A673 (cell line): Measurements from ENCODE around the gene MRPS23.

ENCODE experiments used
- CTCF ChIP-seq: fragments of 300-800, 200-600 bp; sonication (generic); conservative IDR thresholded peaks from 2 replicates; pipeline ENCODE4 v1.5.1; 2017; ENCODE audit warnings: low read depth, mild to moderate bottlenecking, antibody characterized with exemption, low read length, moderate library complexity, mixed read lengths
- EZH2 ChIP-seq: fragments of 200-600 bp; sonication (generic); IDR thresholded peaks from 2 replicates; pipeline ENCODE4 v1.6.1; 2017; ENCODE audit warnings: borderline replicate concordance, low read depth, mild to moderate bottlenecking, mixed read lengths, antibody characterized with exemption, low read length; ENCODE audit not compliant: poor library complexity, severe bottlenecking

- TF ChIP-seq CTCF (no peak), EZH2 (no peak)
Measured at GRCh38 chr17:57819867-57820266, 30.0 kb downstream of the MRPS23 start.
